HepG2 (cell line): Measurements from ENCODE around the gene GDA. TPM values are rescaled to one million over a fixed set of nuclear protein-coding genes. Genes with fewer than 3 reads are reported as not detected.

Source experiments
- ATAC-seq: fragments of 200-7000 bp; cut with Tn5 transposase; 3 replicates; pipeline ENCODE4 v1.9.1; 2020; ENCODE audit warnings: mild to moderate bottlenecking, moderate library complexity
- BruUV-seq: library from RNA; stranded (reverse); fragments of 400-500 nt; replicated peaks from 2 replicates; lab custom pipeline; 2021; lab: Mats Ljungman, UMichigan
- CTCF ChIA-PET: fragments of 300-600 bp; formaldehyde crosslinking; extraction: SDS; loops from one replicate; lab custom pipeline; 2021; ENCODE audit warnings: low total read pairs, inconsistent platforms, low intra/inter-chr PET ratio; lab: Yijun Ruan, JAX
- POLR2A ChIA-PET: fragments of 350-600 bp; sonication (Branson Sonifier 250); formaldehyde crosslinking; loops from one replicate; lab custom pipeline; 2020; ENCODE audit warnings: antibody characterized with exemption, inconsistent platforms; lab: Yijun Ruan, JAX
- DNase-seq: peaks from one replicate; pipeline ENCODE4 v3.0.0-alpha.2; 2015; ENCODE audit warnings: low spot score
- FAIRE-seq: peaks from 3 replicates; lab custom pipeline; 2011; peaks lifted over from hg19 to GRCh38; lab: Jason Lieb, UNC
- H2AFZ ChIP-seq: one replicate; pipeline ENCODE4 v1.6.1; 2011; ENCODE audit warnings: low read length, inconsistent platforms
- H3K27ac ChIP-seq: fragments of 300-600 bp; 3 replicates; pipeline ENCODE4 v1.8.0; 2011; ENCODE audit warnings: mixed run types, mild to moderate bottlenecking, mixed read lengths, low read length, inconsistent platforms; ENCODE audit not compliant: insufficient read depth; ENCODE audit errors: extremely low read length
- H3K27me3 ChIP-seq, 2 experiments: fragments of 200-600 bp in 1 of 2; 2 replicates in 1 of 2; 3 replicates in 1 of 2; pipeline versions ENCODE4 v1.6.0 to v1.8.0; 2011; ENCODE audit warnings: low read length in 2 of 2, mild to moderate bottlenecking in 2 of 2, moderate library complexity in 2 of 2, inconsistent platforms in 1 of 2; ENCODE audit not compliant: insufficient read depth in 2 of 2, control insufficient read depth in 1 of 2
- H3K36me3 ChIP-seq, 2 experiments: fragments of 200-600 bp in 1 of 2; replicated peaks in 1 of 2; 2 replicates in 1 of 2; 3 replicates in 1 of 2; pipeline versions ENCODE4 v1.5.1 to v1.8.0; 2011; ENCODE audit warnings: low read length in 2 of 2, inconsistent platforms in 1 of 2; ENCODE audit not compliant: insufficient read depth in 2 of 2, control insufficient read depth in 1 of 2
- H3K4me1 ChIP-seq: 2 replicates; pipeline ENCODE4 v1.5.1; 2012; ENCODE audit warnings: low read length, inconsistent platforms; ENCODE audit not compliant: insufficient read depth
- H3K4me2 ChIP-seq: 2 replicates; pipeline ENCODE4 v1.6.0; 2011; ENCODE audit warnings: low read depth, low read length, inconsistent platforms
- H3K4me3 ChIP-seq, 3 experiments: fragments of 200-600 bp in 1 of 3; sonication (generic), shearing (Covaris generic) in 1 of 3; replicated peaks in 1 of 3; 2 replicates each; pipeline ENCODE4 v1.5.1; 2011 to 2016; ENCODE audit warnings: low read length in 3 of 3, inconsistent platforms in 2 of 3, low read depth in 2 of 3, mild to moderate bottlenecking in 2 of 3, control low read depth in 1 of 3, mixed read lengths in 1 of 3; ENCODE audit not compliant: insufficient read depth in 1 of 3
- H3K79me2 ChIP-seq: one replicate; pipeline ENCODE4 v1.6.1; 2011; ENCODE audit warnings: low read length, inconsistent platforms; ENCODE audit not compliant: insufficient read depth
- H3K9ac ChIP-seq: 2 replicates; pipeline ENCODE4 v1.6.0; 2011; ENCODE audit warnings: mild to moderate bottlenecking, low read depth, low read length, inconsistent platforms; ENCODE audit not compliant: insufficient read depth
- H3K9me3 ChIP-seq: 2 replicates; pipeline ENCODE4 v1.5.1; 2012; ENCODE audit warnings: mild to moderate bottlenecking, low read length
- H4K20me1 ChIP-seq: 2 replicates; pipeline ENCODE4 v1.6.0; 2011; ENCODE audit warnings: inconsistent platforms, mild to moderate bottlenecking, low read length, moderate library complexity; ENCODE audit not compliant: insufficient read depth
- BRCA1 ChIP-seq: sonication (generic); formaldehyde crosslinking; IDR thresholded peaks from 2 replicates; pipeline ENCODE4 v1.4.0; 2020; ENCODE audit warnings: missing genetic modification reagents
- BRF2 ChIP-seq: sonication (generic); formaldehyde crosslinking; IDR thresholded peaks from 2 replicates; pipeline ENCODE4 v1.8.1; 2022; ENCODE audit warnings: mild to moderate bottlenecking, missing genetic modification reagents
- CENPX ChIP-seq: sonication (generic); formaldehyde crosslinking; IDR thresholded peaks from 2 replicates; pipeline ENCODE4 v1.9.0; 2021; ENCODE audit warnings: mild to moderate bottlenecking, missing genetic modification reagents, moderate library complexity
- CHCHD3 ChIP-seq: sonication (generic); formaldehyde crosslinking; IDR thresholded peaks from 2 replicates; pipeline ENCODE4 v1.8.0; 2022; ENCODE audit warnings: mild to moderate bottlenecking, missing genetic modification reagents, moderate library complexity
- CTCF ChIP-seq: sonication (generic); formaldehyde crosslinking; IDR thresholded peaks from 2 replicates; pipeline ENCODE4 v1.5.0; 2020; ENCODE audit warnings: mild to moderate bottlenecking, missing genetic modification reagents, moderate library complexity
- STAG1 ChIP-seq: sonication (generic); formaldehyde crosslinking; IDR thresholded peaks from 2 replicates; pipeline ENCODE4 v1.4.0; 2020; ENCODE audit warnings: missing genetic modification reagents
- ZFP36 ChIP-seq: fragments of 150-350 bp; IDR thresholded peaks from 2 replicates; pipeline ENCODE4 v1.6.1; 2018; ENCODE audit warnings: borderline replicate concordance, low read length, low read depth; ENCODE audit not compliant: partially characterized antibody
- ZFP91 ChIP-seq: sonication (generic); formaldehyde crosslinking; IDR thresholded peaks from 2 replicates; pipeline ENCODE4 v1.9.0; 2022; ENCODE audit warnings: missing genetic modification reagents, mild to moderate bottlenecking, borderline replicate concordance
- ZNF224 ChIP-seq: sonication (generic); formaldehyde crosslinking; IDR thresholded peaks from 2 replicates; pipeline ENCODE4 v1.5.0; 2020; ENCODE audit warnings: mild to moderate bottlenecking, missing genetic modification reagents
- ZNF512 ChIP-seq: sonication (generic); formaldehyde crosslinking; IDR thresholded peaks from 2 replicates; pipeline ENCODE4 v1.4.0; 2020; ENCODE audit warnings: mild to moderate bottlenecking, missing genetic modification reagents
- WGBS: methylation state at CpG from one replicate; pipeline ENCODE4 v1.1.6; 2017; ENCODE audit warnings: low lambda C conversion rate; 5-methylcytosine and 5-hydroxymethylcytosine counted together
- in situ Hi-C: cut with HindIII; loops from 2 replicates; pipeline ENCODE4 v1.10.0; 2017; ENCODE audit warnings: low pct_unique_long_range_greater_than_20kb; ENCODE audit not compliant: extremely low pct_ligation_motif_present
- intact Hi-C: fragments of 100-400 bp; cut with micrococcal nuclease; formaldehyde crosslinking; loops from one replicate; pipeline ENCODE4 v1.10.0; 2022; ENCODE audit not compliant: unreplicated experiment
- polyA plus RNA-seq, 8 experiments: library from polyadenylated mRNA; depleted of rRNA in 3 of 8; stranded (reverse) in 7 of 8; unstranded in 1 of 8; fragments of >200 nt; fragmentation: Illumina TruSeq in 4 of 8; extraction: Trizol in 4 of 8; gene quantifications; 2 replicates each; pipeline versions ENCODE4 v1.2.1 to v1.2.3, GENCODE V29; 2011 to 2016; ENCODE audit warnings: low read depth in 4 of 8, missing spikeins in 1 of 8, mixed read lengths in 1 of 8; ENCODE audit not compliant: insufficient read depth in 1 of 8
- total RNA-seq, 5 experiments: library from RNA; depleted of rRNA; stranded (reverse); fragments of >200 nt; fragmentation: Illumina TruSeq; extraction: Trizol; gene quantifications; 2 replicates each; pipeline ENCODE4 v1.2.3, GENCODE V29; 2016; ENCODE audit warnings: low read depth in 1 of 5

GDA gene
- total and polyA plus RNA-seq, 2 of the 13 experiments (the other 11 are each of a cell fraction or from before 2014, with no cell fraction given): 0.15 to 0.99 TPM

- POLR2A ChIA-PET: no interaction called here
- H4K20me1 ChIP-seq: no peaks in the 10 kb centered on the region
- H3K36me3 ChIP-seq: no peaks in the 10 kb centered on the region
- CTCF ChIA-PET: no interaction called here
- WGBS: 80% methylated on average over 2 of the region's 2 CpGs
- BruUV-seq: no TSS peak
- no peak overlapping the region for H3K4me2 ChIP-seq
- ATAC-seq (no peak), FAIRE-seq (no peak), DNase-seq (no peak)
- no peak overlapping the region for H2AFZ ChIP-seq
- no peak for TF ChIP-seq CENPX (CRISPR knock-in tag)
- TF ChIP-seq CTCF (CRISPR knock-in tag): peak; percentile 29; the same call in 1 of the 2 replicates
- TF ChIP-seq STAG1 (CRISPR knock-in tag): peak; percentile 49
- H3K4me3 ChIP-seq: no peak overlapping the region
- H3K27ac ChIP-seq: no peak overlapping the region
- H3K27me3 ChIP-seq: peaks cover 1 to 31% of the 10 kb centered on the region in 2 experiments; a peak in 3 of 5 replicates
- no peaks in the 10 kb centered on the region for H3K9me3 ChIP-seq
- no peaks in the 10 kb centered on the region for H3K79me2 ChIP-seq
- H3K9ac ChIP-seq: no peak overlapping the region
- in situ Hi-C loops: loop anchor here (25.0 kb wide), 1 partner anchor 109 kb away; no protein-coding TSS in a partner anchor
- peaks cover 20% of the 10 kb centered on the region for H3K4me1 ChIP-seq
- intact Hi-C loops: loop anchor here (1.0 kb wide), 1 partner anchor 107 kb away; no protein-coding TSS in a partner anchor
Measured at GRCh38 chr9:72145733-72146505, 3.3 kb upstream of the GDA start.

- peaks cover 1 to 26% of the 10 kb centered on the region in 2 experiments; a peak in 3 of 5 replicates for H3K27me3 ChIP-seq
- H3K27ac ChIP-seq: no peak overlapping the region
- H3K4me1 ChIP-seq: peaks cover 20% of the 10 kb centered on the region
- no peak overlapping the region for H2AFZ ChIP-seq
- in situ Hi-C loops: loop anchor here (25.0 kb wide), 1 partner anchor 110 kb away; no protein-coding TSS in a partner anchor
- intact Hi-C loops: no loop called here
- H3K9ac ChIP-seq: no peak overlapping the region
- 43% methylated on average over 4 of the region's 5 CpGs for WGBS
- DNase-seq (no peak), ATAC-seq (no peak), FAIRE-seq (no peak)
- POLR2A ChIA-PET: no interaction called here
- H3K36me3 ChIP-seq: no peaks in the 10 kb centered on the region
- no peak overlapping the region for H3K4me2 ChIP-seq
- H4K20me1 ChIP-seq: no peaks in the 10 kb centered on the region
- no TSS peak for BruUV-seq
- CTCF ChIA-PET: no interaction called here
- no peak overlapping the region for H3K4me3 ChIP-seq
- H3K79me2 ChIP-seq: no peaks in the 10 kb centered on the region
- H3K9me3 ChIP-seq: no peaks in the 10 kb centered on the region
- no peak for TF ChIP-seq CHCHD3 (CRISPR knock-in tag)
- TF ChIP-seq BRCA1 (CRISPR knock-in tag): no peak
- TF ChIP-seq ZNF512 (CRISPR knock-in tag): no peak
- TF ChIP-seq ZFP36: no peak
- TF ChIP-seq BRF2 (CRISPR knock-in tag): no peak
- TF ChIP-seq ZNF224 (CRISPR knock-in tag): no peak
- no peak for TF ChIP-seq ZFP91 (CRISPR knock-in tag)
Measured at GRCh38 chr9:72147676-72148075, 1.6 kb upstream of the GDA start.
